CD4-positive, alpha-beta T cell treated with Interleukin-6 at 100 ng/mL for 8 hours (primary cell): ENCODE measurements around the gene HOXD10.

Source experiments
- DNase-seq: peaks from one replicate; pipeline ENCODE4 v3.0.0-alpha.2; 2020; ENCODE audit warnings: mixed read lengths, low spot score

Gene HOXD10

GRCh38 chr2:176096243-176096985, 20.2 kb upstream of the HOXD10 start:
- DNase-seq = no peak

- DNase-seq = peak; percentile 38
Measured at GRCh38 chr2:176096986-176097819, 19.4 kb upstream of the HOXD10 start.

- DNase-seq = no peak
Measured at GRCh38 chr2:176097820-176098365, 18.7 kb upstream of the HOXD10 start.

- no peak for DNase-seq
Measured at GRCh38 chr2:176098366-176099158, 18.0 kb upstream of the HOXD10 start.

GRCh38 chr2:176099159-176099727, 17.3 kb upstream of the HOXD10 start:
- no peak for DNase-seq

- DNase-seq = no peak
Measured at GRCh38 chr2:176099728-176100546, 16.6 kb upstream of the HOXD10 start, which contains the start of gene HOXD12. TSS of gene HOXD12 (plus strand) at chr2:176099795. CDS start at chr2:176099802, 7 bp downstream.

GRCh38 chr2:176100547-176101140, 15.9 kb upstream of the HOXD10 start:
- DNase-seq = no peak

- DNase-seq = no peak
Measured at GRCh38 chr2:176101216-176101830, 15.3 kb upstream of the HOXD10 start.

GRCh38 chr2:176101842-176102241, 14.7 kb upstream of the HOXD10 start:
- DNase-seq = no peak

GRCh38 chr2:176102309-176102866, 14.2 kb upstream of the HOXD10 start:
- no peak for DNase-seq

GRCh38 chr2:176103194-176103593, 13.4 kb upstream of the HOXD10 start:
- DNase-seq = no peak

- no peak for DNase-seq
Measured at GRCh38 chr2:176103742-176104315, 12.7 kb upstream of the HOXD10 start.

- DNase-seq = no peak
Measured at GRCh38 chr2:176104316-176105077, 12.1 kb upstream of the HOXD10 start.

- DNase-seq = no peak
Measured at GRCh38 chr2:176105078-176105729, 11.4 kb upstream of the HOXD10 start.

GRCh38 chr2:176105730-176106580, 10.6 kb upstream of the HOXD10 start:
- DNase-seq = no peak

- no peak for DNase-seq
Measured at GRCh38 chr2:176106581-176107539, 9.7 kb upstream of the HOXD10 start, which contains the start of gene HOXD11. TSS of gene HOXD11 (plus strand) at chr2:176107280. CDS start at chr2:176107356, 76 bp downstream.
